ENCODE measurements around the gene CYP2S1.

Gene CYP2S1

GRCh38 chr19:41186971-41187883, 5.8 kb upstream of the CYP2S1 start:
- H3K4me3 ChIP-seq (ENCODE audit: low read length): no peak overlapping the region
- no peak for DNase-seq (ENCODE audit: low read depth)
- TF ChIP-seq, protein P1, sequence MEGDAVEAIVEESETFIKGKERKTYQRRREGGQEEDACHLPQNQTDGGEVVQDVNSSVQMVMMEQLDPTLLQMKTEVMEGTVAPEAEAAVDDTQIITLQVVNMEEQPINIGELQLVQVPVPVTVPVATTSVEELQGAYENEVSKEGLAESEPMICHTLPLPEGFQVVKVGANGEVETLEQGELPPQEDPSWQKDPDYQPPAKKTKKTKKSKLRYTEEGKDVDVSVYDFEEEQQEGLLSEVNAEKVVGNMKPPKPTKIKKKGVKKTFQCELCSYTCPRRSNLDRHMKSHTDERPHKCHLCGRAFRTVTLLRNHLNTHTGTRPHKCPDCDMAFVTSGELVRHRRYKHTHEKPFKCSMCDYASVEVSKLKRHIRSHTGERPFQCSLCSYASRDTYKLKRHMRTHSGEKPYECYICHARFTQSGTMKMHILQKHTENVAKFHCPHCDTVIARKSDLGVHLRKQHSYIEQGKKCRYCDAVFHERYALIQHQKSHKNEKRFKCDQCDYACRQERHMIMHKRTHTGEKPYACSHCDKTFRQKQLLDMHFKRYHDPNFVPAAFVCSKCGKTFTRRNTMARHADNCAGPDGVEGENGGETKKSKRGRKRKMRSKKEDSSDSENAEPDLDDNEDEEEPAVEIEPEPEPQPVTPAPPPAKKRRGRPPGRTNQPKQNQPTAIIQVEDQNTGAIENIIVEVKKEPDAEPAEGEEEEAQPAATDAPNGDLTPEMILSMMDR (conservative IDR thresholded peaks at IDR 0.05; ENCODE audit: low read depth, low read length): no peak

DNA sequence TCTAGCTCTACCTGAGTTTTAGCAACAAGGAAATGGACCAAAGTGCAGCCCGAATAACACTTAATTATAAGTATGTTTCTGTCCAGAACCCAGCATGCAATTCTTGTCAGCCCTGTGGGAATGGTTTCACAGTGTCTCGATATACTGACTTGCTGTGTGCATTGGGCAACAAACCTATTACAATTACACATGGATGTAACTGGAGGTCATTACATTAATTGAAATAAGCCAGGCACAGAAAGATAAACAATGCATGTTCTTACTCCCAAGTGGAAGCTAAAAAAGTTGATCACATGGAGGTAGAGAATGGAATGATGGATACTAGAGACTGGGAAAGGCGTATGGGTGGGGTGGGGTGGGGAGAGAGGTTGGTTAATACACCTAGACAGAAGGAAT, 5.1 kb upstream of the CYP2S1 start:
- H3K4me3 ChIP-seq (ENCODE audit: low read length): no peak overlapping the region
- no peak for DNase-seq (ENCODE audit: low read depth)
- TF ChIP-seq, protein P1 (conservative IDR thresholded peaks at IDR 0.05; ENCODE audit: low read depth, low read length): no peak

- no peak for DNase-seq (ENCODE audit: low read depth)
- no peak overlapping the region for H3K4me3 ChIP-seq (ENCODE audit: low read length)
- TF ChIP-seq, protein P1 (conservative IDR thresholded peaks at IDR 0.05; ENCODE audit: low read depth, low read length): no peak
Measured at GRCh38 chr19:41189425-41190065, 3.5 kb upstream of the CYP2S1 start.

DNA sequence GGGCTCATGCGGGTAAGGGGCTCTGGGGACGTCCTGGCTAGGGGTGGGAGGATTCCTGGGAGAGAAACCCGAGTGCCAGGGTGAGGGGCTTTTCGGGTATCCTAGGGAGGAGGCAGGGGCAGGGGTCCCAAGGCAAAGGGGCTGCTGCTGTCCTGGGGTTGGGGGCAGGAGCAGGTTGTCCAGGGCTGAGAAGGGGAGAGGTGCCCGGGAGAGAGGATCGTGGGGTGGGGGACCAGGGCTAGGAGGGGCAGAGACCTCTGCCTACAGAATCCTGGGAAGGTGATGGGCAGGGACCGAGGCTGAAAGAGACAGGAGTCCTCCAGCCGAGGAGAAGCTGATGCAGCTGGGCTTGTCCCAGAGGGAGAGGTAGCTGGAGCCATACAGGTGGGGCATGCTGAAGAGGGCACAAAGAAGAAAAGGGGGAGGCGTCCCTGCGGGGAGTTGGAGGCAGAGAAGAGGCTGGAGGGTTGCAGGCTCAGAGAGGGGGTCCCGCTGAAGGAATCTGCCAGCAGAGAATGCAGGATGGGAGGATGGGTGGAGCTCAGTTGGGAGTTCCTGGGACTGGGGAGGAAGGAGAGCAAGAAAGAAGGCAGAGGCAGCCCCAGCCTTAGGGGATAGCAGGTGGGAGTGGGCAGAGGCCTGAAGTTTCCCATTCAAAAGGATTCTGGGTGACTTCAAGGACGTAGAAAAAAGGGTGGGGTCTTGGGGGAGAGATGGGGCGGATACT, 574 bp downstream of the CYP2S1 start:
- DNase-seq (ENCODE audit: low read depth): no peak
- TF ChIP-seq, protein P1 (conservative IDR thresholded peaks at IDR 0.05; ENCODE audit: low read depth, low read length): no peak
- peak overlapping the region; percentile 39 for H3K4me3 ChIP-seq (ENCODE audit: low read length)

DNA sequence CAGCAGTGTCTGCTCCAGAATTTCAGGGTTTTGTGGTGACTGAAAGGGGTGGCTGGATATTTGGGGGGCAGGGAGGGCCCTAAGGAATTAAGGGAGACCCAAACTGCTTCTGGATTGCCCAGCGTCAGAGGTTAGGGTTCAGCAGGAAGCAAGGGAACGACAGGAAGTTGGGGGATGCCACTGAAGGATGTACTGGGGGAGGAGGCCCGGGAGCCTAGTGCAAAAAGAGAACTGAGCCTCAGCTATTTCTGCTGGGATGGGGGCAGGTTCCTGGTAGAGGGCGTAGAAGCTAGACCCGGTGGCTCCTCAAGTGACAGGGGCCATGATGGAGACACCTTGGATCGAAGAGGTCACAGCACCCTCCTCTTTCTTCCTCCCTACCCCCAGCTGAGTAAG, 1.1 kb downstream of the CYP2S1 start:
- TF ChIP-seq, protein P1 (conservative IDR thresholded peaks at IDR 0.05; ENCODE audit: low read depth, low read length): no peak
- H3K4me3 ChIP-seq (ENCODE audit: low read length): no peak overlapping the region
- no peak for DNase-seq (ENCODE audit: low read depth)

DNA sequence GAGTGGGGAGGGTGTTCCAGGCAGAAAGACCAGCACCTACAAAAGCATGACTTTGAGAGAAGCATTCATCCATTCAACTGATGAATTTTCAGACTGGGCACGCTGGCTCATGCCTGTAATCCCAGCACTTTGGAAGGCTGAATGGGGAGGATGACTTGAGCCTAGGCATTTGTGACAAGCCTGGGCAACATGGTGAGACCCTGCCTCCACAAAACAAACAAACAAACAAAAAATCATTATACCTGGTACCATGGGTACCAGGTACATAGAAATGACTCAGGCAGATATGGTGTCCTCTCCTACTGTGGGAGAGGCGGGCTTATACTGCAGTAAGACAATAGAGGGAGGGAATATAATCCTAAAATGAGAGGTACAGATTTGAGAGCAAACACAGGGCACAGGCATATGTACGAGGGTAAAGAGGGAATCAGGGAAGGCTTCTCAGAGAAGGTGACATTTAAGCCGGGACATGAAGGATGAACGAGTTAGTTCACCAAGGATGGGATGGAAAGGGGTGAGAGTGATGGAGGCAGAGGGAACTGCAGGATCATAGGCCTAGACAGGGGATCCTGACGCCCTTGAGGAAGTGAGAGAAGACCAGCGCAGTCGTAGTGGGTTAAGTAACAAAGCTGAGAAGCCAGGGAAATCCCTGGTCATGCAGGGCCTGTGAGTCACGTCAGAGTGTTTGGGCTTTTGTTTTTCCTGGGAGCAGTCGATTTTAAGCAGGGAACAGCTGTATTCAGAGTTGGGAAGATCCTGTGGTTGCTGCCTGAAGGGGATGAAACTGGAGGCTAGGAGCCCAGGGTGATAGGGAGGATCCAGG, 2.9 kb downstream of the CYP2S1 start:
- H3K4me3 ChIP-seq (ENCODE audit: low read length): no peak overlapping the region
- TF ChIP-seq, protein P1 (conservative IDR thresholded peaks at IDR 0.05; ENCODE audit: low read depth, low read length): no peak
- DNase-seq (ENCODE audit: low read depth): no peak
